CD4-positive, alpha-beta T cell treated with Interleukin-21 for 1 hour (primary cell): Measurements from ENCODE around the gene TMCO5A.
"Not testable (repeated sequence)": the region's sequence is repeated elsewhere in the genome, so short reads cannot be mapped to it uniquely, and the experiment has no call there.

Experiments used
- DNase-seq: peaks from one replicate; pipeline ENCODE4 v3.0.0-alpha.2; 2020

TMCO5A gene

GRCh38 chr15:37934340-37934739 lies at the start of gene TMCO5A:
TSS of gene TMCO5A (plus strand) at chr15:37934640. CDS start at chr15:37936324, 1,684 bp downstream.
- DNase-seq, result no peak

GRCh38 chr15:37885651-37886050 lies 48.8 kb upstream of the TMCO5A start:
- DNase-seq, result no peak

GRCh38 chr15:37888356-37888755 lies 46.1 kb upstream of the TMCO5A start:
- no peak for DNase-seq

GRCh38 chr15:37891766-37892368 lies 42.6 kb upstream of the TMCO5A start:
- peak; percentile 5 for DNase-seq

- no peak for DNase-seq
Measured at GRCh38 chr15:37893309-37893708, 41.1 kb upstream of the TMCO5A start.

GRCh38 chr15:37898362-37898761 lies 36.1 kb upstream of the TMCO5A start:
- DNase-seq, result no peak

- no peak for DNase-seq
Measured at GRCh38 chr15:37900326-37901221, 33.9 kb upstream of the TMCO5A start.

- no peak for DNase-seq
Measured at GRCh38 chr15:37902126-37902525, 32.3 kb upstream of the TMCO5A start.

GRCh38 chr15:37903919-37904625 lies 30.4 kb upstream of the TMCO5A start:
- DNase-seq, result no peak

- DNase-seq, result no peak
Measured at GRCh38 chr15:37907136-37907535, 27.3 kb upstream of the TMCO5A start.

- DNase-seq, result no peak
Measured at GRCh38 chr15:37921527-37922385, 12.7 kb upstream of the TMCO5A start.

GRCh38 chr15:37926136-37926535 lies 8.3 kb upstream of the TMCO5A start:
- DNase-seq, result no peak

GRCh38 chr15:37929238-37929637 lies 5.2 kb upstream of the TMCO5A start:
- no peak for DNase-seq

GRCh38 chr15:37931321-37931720 lies 3.1 kb upstream of the TMCO5A start:
- no peak for DNase-seq

GRCh38 chr15:37931868-37932267 lies 2.6 kb upstream of the TMCO5A start:
- DNase-seq, result no peak

GRCh38 chr15:37932549-37932948 lies 1.9 kb upstream of the TMCO5A start:
- DNase-seq, result no peak

- no peak for DNase-seq
Measured at GRCh38 chr15:37933666-37934065, 774 bp upstream of the TMCO5A start.

GRCh38 chr15:37940876-37941275 lies 6.4 kb downstream of the TMCO5A start:
- no peak for DNase-seq

GRCh38 chr15:37941779-37942178 lies 7.3 kb downstream of the TMCO5A start:
- no peak for DNase-seq

GRCh38 chr15:37951999-37952398 lies 17.6 kb downstream of the TMCO5A start:
- no peak for DNase-seq

- not testable (repeated sequence) for DNase-seq
Measured at GRCh38 chr15:37960742-37961141, 26.3 kb downstream of the TMCO5A start.

GRCh38 chr15:37967788-37968187 lies 33.3 kb downstream of the TMCO5A start:
- DNase-seq, result no peak

GRCh38 chr15:37973856-37974255 lies 39.4 kb downstream of the TMCO5A start:
- DNase-seq, result no peak
